WTC11 (cell line): ENCODE results near the gene MEX3D. TPM values are rescaled to one million over a fixed set of nuclear protein-coding genes. Genes with fewer than 3 reads are reported as not detected.

Experiments
- ATAC-seq: fragments of 200-7000 bp; cut with Tn5 transposase; 2 replicates; pipeline ENCODE4 v1.10.0; 2021; ENCODE audit warnings: mild to moderate bottlenecking, moderate library complexity
- CTCF ChIA-PET: fragments of 300-600 bp; sonication (Branson Sonifier 250); formaldehyde crosslinking; loops from one replicate; lab custom pipeline; 2021; ENCODE audit warnings: antibody characterized with exemption; lab: Charles Lee
- POLR2A ChIA-PET: fragments of 350-600 bp; sonication (Branson Sonifier 250); formaldehyde crosslinking; loops from one replicate; lab custom pipeline; 2021; ENCODE audit warnings: antibody characterized with exemption; lab: Charles Lee
- DNase-seq: peaks from one replicate; pipeline ENCODE4 v3.0.0; 2021; ENCODE audit warnings: low spot score
- H3K27ac Mint-ChIP-seq: 2 replicates; pipeline ENCODE4 v1.8.0; 2021; ENCODE audit warnings: mixed read lengths
- H3K27me3 Mint-ChIP-seq: 2 replicates; pipeline ENCODE4 v1.8.0; 2021; ENCODE audit warnings: low read depth, mild to moderate bottlenecking, moderate library complexity, mixed read lengths
- H3K36me3 Mint-ChIP-seq: 2 replicates; pipeline ENCODE4 v1.8.0; 2021; ENCODE audit warnings: mixed read lengths
- H3K4me1 Mint-ChIP-seq: 2 replicates; pipeline ENCODE4 v1.8.0; 2022; ENCODE audit warnings: mixed read lengths
- H3K4me3 Mint-ChIP-seq: 2 replicates; pipeline ENCODE4 v1.8.0; 2021; ENCODE audit warnings: mild to moderate bottlenecking, moderate library complexity, mixed read lengths
- H3K9me3 Mint-ChIP-seq: 2 replicates; pipeline ENCODE4 v1.8.0; 2021; ENCODE audit warnings: mixed read lengths
- ELF4 ChIP-seq: sonication (generic); formaldehyde crosslinking; IDR thresholded peaks from 2 replicates; pipeline ENCODE4 v1.8.1; 2022; ENCODE audit warnings: low read depth, mild to moderate bottlenecking, moderate library complexity, missing genetic modification reagents
- EMX1 ChIP-seq: fragments of 250-450 bp; sonication (Bioruptor Pico); IDR thresholded peaks from 2 replicates; pipeline ENCODE4 v1.8.0; 2021; ENCODE audit warnings: mild to moderate bottlenecking
- GABPB1 ChIP-seq: sonication (generic); formaldehyde crosslinking; IDR thresholded peaks from 2 replicates; pipeline ENCODE4 v1.8.1; 2023; ENCODE audit warnings: mild to moderate bottlenecking, missing genetic modification reagents
- GRHL2 ChIP-seq: fragments of 250-450 bp; sonication (Bioruptor Pico); IDR thresholded peaks from 2 replicates; pipeline ENCODE4 v1.8.0; 2022; ENCODE audit warnings: mild to moderate bottlenecking, moderate library complexity; ENCODE audit not compliant: insufficient replicate concordance, severe bottlenecking
- GTF2I ChIP-seq: fragments of 250-450 bp; sonication (Bioruptor Pico); conservative IDR thresholded peaks from 2 replicates; pipeline ENCODE4 v1.4.0; 2021; ENCODE audit warnings: mild to moderate bottlenecking
- HMGA2 ChIP-seq: fragments of 250-450 bp; sonication (Bioruptor Pico); IDR thresholded peaks from 2 replicates; pipeline ENCODE4 v1.4.0; 2021; ENCODE audit warnings: mild to moderate bottlenecking, moderate library complexity
- IRF2 ChIP-seq: sonication (generic); formaldehyde crosslinking; IDR thresholded peaks from 2 replicates; pipeline ENCODE4 v1.8.0; 2022; ENCODE audit warnings: low read depth, missing genetic modification reagents, borderline replicate concordance
- JUN ChIP-seq: sonication (generic); formaldehyde crosslinking; IDR thresholded peaks from 2 replicates; pipeline ENCODE4 v1.8.0; 2023; ENCODE audit warnings: mild to moderate bottlenecking, missing genetic modification reagents
- KAT7 ChIP-seq: sonication (generic); formaldehyde crosslinking; IDR thresholded peaks from 2 replicates; pipeline ENCODE4 v1.8.1; 2023; ENCODE audit warnings: missing genetic modification reagents, mild to moderate bottlenecking, borderline replicate concordance
- NFATC4 ChIP-seq: fragments of 250-450 bp; sonication (Bioruptor Pico); IDR thresholded peaks from 2 replicates; pipeline ENCODE4 v1.9.0; 2021; ENCODE audit warnings: mild to moderate bottlenecking
- NFE2L1 ChIP-seq: sonication (generic); formaldehyde crosslinking; IDR thresholded peaks from 2 replicates; pipeline ENCODE4 v1.8.1; 2023; ENCODE audit warnings: missing genetic modification reagents
- SMAD3 ChIP-seq: sonication (generic); formaldehyde crosslinking; IDR thresholded peaks from 2 replicates; pipeline ENCODE4 v1.8.0; 2022; ENCODE audit warnings: missing genetic modification reagents, mild to moderate bottlenecking, borderline replicate concordance
- SMAD4 ChIP-seq: sonication (generic); formaldehyde crosslinking; IDR thresholded peaks from 2 replicates; pipeline ENCODE4 v1.8.0; 2022; ENCODE audit warnings: mild to moderate bottlenecking, missing genetic modification reagents
- ZBTB21 ChIP-seq: sonication (generic); formaldehyde crosslinking; IDR thresholded peaks from 2 replicates; pipeline ENCODE4 v1.8.1; 2023; ENCODE audit warnings: mild to moderate bottlenecking, missing genetic modification reagents, borderline replicate concordance
- ZNF121 ChIP-seq: sonication (generic); formaldehyde crosslinking; IDR thresholded peaks from 2 replicates; pipeline ENCODE4 v1.8.0; 2023; ENCODE audit warnings: missing genetic modification reagents
- ZNF396 ChIP-seq: fragments of 250-450 bp; sonication (Bioruptor Pico); IDR thresholded peaks from 2 replicates; pipeline ENCODE4 v1.8.0; 2021; ENCODE audit warnings: mild to moderate bottlenecking, moderate library complexity, borderline replicate concordance
- total RNA-seq: library from RNA; stranded (reverse); gene quantifications from 3 replicates; pipeline ENCODE4 v1.2.3, GENCODE V29; 2021
- TF ChIP-seq, protein P1 (sequence below): sonication (generic); formaldehyde crosslinking; conservative IDR thresholded peaks from 2 replicates; pipeline ENCODE4 v1.8.1; 2022; ENCODE audit warnings: mild to moderate bottlenecking, missing genetic modification reagents
- TF ChIP-seq, protein P2 (sequence below): sonication (generic); formaldehyde crosslinking; IDR thresholded peaks from 2 replicates; pipeline ENCODE4 v1.8.0; 2022; ENCODE audit warnings: mild to moderate bottlenecking, missing genetic modification reagents
- TF ChIP-seq, protein P3 (sequence below): sonication (generic); formaldehyde crosslinking; IDR thresholded peaks from 2 replicates; pipeline ENCODE4 v1.8.1; 2022; ENCODE audit warnings: missing genetic modification reagents, borderline replicate concordance

The MEX3D gene
- total RNA-seq, 1 experiment from 2014 or later, result 69.5 TPM

GRCh38 chr19:1608359-1609102 lies 40.4 kb upstream of the MEX3D start:
- TF ChIP-seq NFE2L1 (CRISPR knock-in tag) (no peak), GABPB1 (CRISPR knock-in tag) (no peak), SMAD4 (CRISPR knock-in tag) (no peak), IRF2 (CRISPR knock-in tag) (no peak), KAT7 (CRISPR knock-in tag) (no peak), ELF4 (no peak), ZNF121 (peak; percentile 91), GRHL2 (CRISPR knock-in tag) (no peak), ZBTB21 (CRISPR knock-in tag) (no peak), HMGA2 (CRISPR knock-in tag) (no peak), NFATC4 (CRISPR knock-in tag) (no peak), JUN (CRISPR knock-in tag) (no peak), ZNF396 (no peak), EMX1 (CRISPR knock-in tag) (0 out of 2 replicates have a peak, but pooled peaks have one; percentile 72), GTF2I (CRISPR knock-in tag) (0 out of 2 replicates have a peak, but pooled peaks have one; percentile 4)
- TF ChIP-seq, protein P1, sequence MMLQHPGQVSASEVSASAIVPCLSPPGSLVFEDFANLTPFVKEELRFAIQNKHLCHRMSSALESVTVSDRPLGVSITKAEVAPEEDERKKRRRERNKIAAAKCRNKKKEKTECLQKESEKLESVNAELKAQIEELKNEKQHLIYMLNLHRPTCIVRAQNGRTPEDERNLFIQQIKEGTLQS, result no peak
- TF ChIP-seq, protein P2, sequence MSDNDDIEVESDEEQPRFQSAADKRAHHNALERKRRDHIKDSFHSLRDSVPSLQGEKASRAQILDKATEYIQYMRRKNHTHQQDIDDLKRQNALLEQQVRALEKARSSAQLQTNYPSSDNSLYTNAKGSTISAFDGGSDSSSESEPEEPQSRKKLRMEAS (CRISPR knock-in tag), result no peak
- TF ChIP-seq, protein P3, sequence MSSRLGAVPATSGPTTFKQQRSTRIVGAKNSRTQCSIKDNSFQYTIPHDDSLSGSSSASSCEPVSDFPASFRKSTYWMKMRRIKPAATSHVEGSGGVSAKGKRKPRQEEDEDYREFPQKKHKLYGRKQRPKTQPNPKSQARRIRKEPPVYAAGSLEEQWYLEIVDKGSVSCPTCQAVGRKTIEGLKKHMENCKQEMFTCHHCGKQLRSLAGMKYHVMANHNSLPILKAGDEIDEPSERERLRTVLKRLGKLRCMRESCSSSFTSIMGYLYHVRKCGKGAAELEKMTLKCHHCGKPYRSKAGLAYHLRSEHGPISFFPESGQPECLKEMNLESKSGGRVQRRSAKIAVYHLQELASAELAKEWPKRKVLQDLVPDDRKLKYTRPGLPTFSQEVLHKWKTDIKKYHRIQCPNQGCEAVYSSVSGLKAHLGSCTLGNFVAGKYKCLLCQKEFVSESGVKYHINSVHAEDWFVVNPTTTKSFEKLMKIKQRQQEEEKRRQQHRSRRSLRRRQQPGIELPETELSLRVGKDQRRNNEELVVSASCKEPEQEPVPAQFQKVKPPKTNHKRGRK, result no peak
- H3K36me3 Mint-ChIP-seq, result peaks cover 17% of the 10 kb centered on the region
- ChIA-PET POLR2A (no interaction called here), CTCF (interaction anchor here (1.0 to 2.5 kb wide), 3 partner anchors 17 to 62 kb away, joined by 3 to 7 read pairs (median 3); partner anchors contain the start of gene TCF3)
- DNase-seq (no peak), ATAC-seq (no peak)
- H3K4me3 Mint-ChIP-seq, result no peak overlapping the region
- H3K27ac Mint-ChIP-seq, result no peak overlapping the region; the same call in 1 of the 2 replicates
- H3K4me1 Mint-ChIP-seq, result peaks cover 9% of the 10 kb centered on the region; the same call in 1 of the 2 replicates
- H3K27me3 Mint-ChIP-seq, result no peaks in the 10 kb centered on the region
- no peaks in the 10 kb centered on the region for H3K9me3 Mint-ChIP-seq

- H3K27ac Mint-ChIP-seq, result peak overlapping the region; percentile 99
- H3K9me3 Mint-ChIP-seq, result no peaks in the 10 kb centered on the region
- ATAC-seq, result peak; percentile 1
- H3K36me3 Mint-ChIP-seq, result peaks cover 5% of the 10 kb centered on the region
- no peaks in the 10 kb centered on the region for H3K27me3 Mint-ChIP-seq
- DNase-seq, result no peak
- peaks cover 9% of the 10 kb centered on the region; the same call in 1 of the 2 replicates for H3K4me1 Mint-ChIP-seq
- TF ChIP-seq SMAD3 (CRISPR knock-in tag), result no peak
- ChIA-PET CTCF (interaction anchor here (0.5 to 1.7 kb wide), 9 partner anchors 15 to 232 kb away, joined by 3 to 9 read pairs (median 4); partner anchors contain the start of gene ATP8B3), POLR2A (interaction anchor here (1.0 to 2.2 kb wide), 2 partner anchors 13 to 15 kb away, joined by 4 to 7 read pairs; partner anchors contain the start of gene MBD3)
- H3K4me3 Mint-ChIP-seq, result peak overlapping the region; percentile 83
Measured at GRCh38 chr19:1606138-1606651, 38.1 kb upstream of the MEX3D start.
